Skeletal muscle tissue (tissue), 4 donors: ENCODE results near the gene ADCY2. TPM values are rescaled to one million over a fixed set of nuclear protein-coding genes. Genes with fewer than 3 reads are reported as not detected.

Experiments used
- H3K27ac ChIP-seq: one replicate; pipeline ENCODE4 v1.7.0; 2013; ENCODE audit warnings: mild to moderate bottlenecking, low read depth, low read length, inconsistent platforms
- H3K27me3 ChIP-seq, 3 donors: one replicate each; pipeline ENCODE4 v1.7.0; 2013; ENCODE audit warnings: low read length in 3 of 3; ENCODE audit not compliant: control insufficient read depth in 3 of 3, insufficient read depth in 3 of 3
- H3K36me3 ChIP-seq, 3 donors: one replicate each; pipeline ENCODE4 v1.7.0; 2013; ENCODE audit warnings: low read length in 3 of 3; ENCODE audit not compliant: control insufficient read depth in 3 of 3, insufficient read depth in 3 of 3
- H3K4me1 ChIP-seq, 3 donors: one replicate each; pipeline ENCODE4 v1.7.0; 2013; ENCODE audit warnings: low read length in 3 of 3, mild to moderate bottlenecking in 3 of 3; ENCODE audit not compliant: control insufficient read depth in 3 of 3, insufficient read depth in 3 of 3
- H3K4me3 ChIP-seq, 3 donors: one replicate each; pipeline ENCODE4 v1.7.0; 2013; ENCODE audit warnings: low read length in 3 of 3
- H3K9ac ChIP-seq, 3 donors: one replicate each; pipeline ENCODE4 v1.7.0; 2013; ENCODE audit warnings: low read length in 3 of 3, mild to moderate bottlenecking in 3 of 3, moderate library complexity in 2 of 3, low read depth in 1 of 3
- H3K9me3 ChIP-seq, 3 donors: one replicate each; pipeline ENCODE4 v1.7.0; 2013; ENCODE audit warnings: low read length in 3 of 3; ENCODE audit not compliant: control insufficient read depth in 3 of 3
- total RNA-seq: library from RNA; depleted of rRNA; stranded (reverse); fragments of >200 nt; gene quantifications from one replicate; pipeline ENCODE4 v1.2.3, GENCODE V29; 2014
- donor health status: Osteomylitis.

The ADCY2 gene
- total RNA-seq, 1 donor from 2014 or later, result 27.7 TPM

DNA sequence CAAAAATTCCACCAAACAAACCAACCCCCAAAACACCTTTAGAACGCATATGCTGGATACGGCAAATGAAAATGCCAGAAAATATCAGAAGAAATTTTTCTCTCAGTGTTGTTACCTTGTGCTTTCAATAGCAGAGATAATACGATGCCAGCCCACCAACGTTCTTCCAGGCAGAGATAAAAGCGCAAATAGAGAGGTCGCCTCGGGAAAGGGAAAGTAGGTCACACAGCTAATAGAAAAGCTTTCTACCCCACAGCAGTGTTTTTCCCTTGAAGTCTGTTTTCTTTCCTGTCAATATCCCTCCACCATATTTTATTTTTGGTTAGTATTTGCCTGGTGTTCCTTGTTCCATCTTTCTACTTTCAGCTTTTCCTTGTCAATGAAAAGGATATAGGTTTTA, 353.7 kb downstream of the ADCY2 start:
- no peaks in the 10 kb centered on the region for H3K9me3 ChIP-seq
- no peak overlapping the region for H3K27ac ChIP-seq
- H3K4me1 ChIP-seq, result peaks cover 0 to 5% (median 2%) of the 10 kb centered on the region in 3 donors
- H3K9ac ChIP-seq, result no peak overlapping the region
- no peak overlapping the region for H3K4me3 ChIP-seq
- H3K27me3 ChIP-seq, result no peaks in the 10 kb centered on the region
- peaks cover 0 to 2% (median 2%) of the 10 kb centered on the region in 3 donors for H3K36me3 ChIP-seq

GRCh38 chr5:7751874-7752273, 355.9 kb downstream of the ADCY2 start:
- H3K9me3 ChIP-seq, result no peaks in the 10 kb centered on the region
- H3K9ac ChIP-seq, result no peak overlapping the region
- peaks cover 0 to 2% (median 0%) of the 10 kb centered on the region in 3 donors for H3K36me3 ChIP-seq
- no peak overlapping the region for H3K4me3 ChIP-seq
- H3K27me3 ChIP-seq, result no peaks in the 10 kb centered on the region
- H3K4me1 ChIP-seq, result peaks cover 4 to 25% (median 14%) of the 10 kb centered on the region in 3 donors
- H3K27ac ChIP-seq, result no peak overlapping the region

DNA sequence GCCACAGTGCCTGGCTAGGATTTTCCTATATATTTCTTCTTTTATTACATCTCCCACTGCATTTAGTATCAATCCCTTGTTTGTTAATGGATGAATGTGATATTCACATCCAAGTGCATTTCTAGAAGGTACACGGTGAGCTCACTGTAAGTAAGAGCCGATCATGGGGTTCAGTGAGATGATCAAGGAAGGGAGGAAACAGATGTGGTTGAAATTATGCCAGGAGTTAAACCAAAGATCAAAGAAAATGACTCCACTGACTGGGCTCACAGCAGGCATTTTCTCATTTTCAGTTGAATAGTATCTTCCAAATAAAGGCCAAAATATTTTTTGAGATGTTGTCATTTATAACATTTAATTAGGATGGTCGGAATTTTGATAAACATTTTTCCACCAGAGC, 357.2 kb downstream of the ADCY2 start:
- Histone ChIP-seq H3K27ac (no peak overlapping the region), H3K27me3 (no peaks in the 10 kb centered on the region), H3K4me1 (peaks cover 4 to 33% (median 15%) of the 10 kb centered on the region in 3 donors), H3K9ac (no peak overlapping the region), H3K9me3 (no peaks in the 10 kb centered on the region), H3K4me3 (no peak overlapping the region), H3K36me3 (peaks cover 5 to 6% (median 6%) of the 10 kb centered on the region in 3 donors)

DNA sequence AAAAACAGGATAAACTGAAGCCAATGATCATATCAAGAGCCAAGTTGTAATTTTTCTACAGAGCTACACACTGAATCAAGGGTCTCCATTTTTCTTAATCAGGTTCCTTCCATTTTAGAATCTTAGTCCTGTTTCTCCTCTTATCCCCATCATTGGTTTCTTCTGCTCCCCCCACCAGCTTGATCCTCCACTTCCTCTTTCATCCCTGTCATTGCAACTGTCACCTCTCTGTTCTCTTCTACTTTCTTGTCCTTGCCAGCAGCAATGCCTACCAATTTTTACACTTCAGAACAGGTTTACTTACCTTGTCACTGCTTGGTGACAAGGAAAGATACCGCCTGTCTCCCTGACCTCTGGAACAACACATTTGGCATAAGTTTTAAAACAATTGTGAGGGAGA, 357.7 kb downstream of the ADCY2 start:
- Histone ChIP-seq H3K4me1 (peaks cover 4 to 35% (median 15%) of the 10 kb centered on the region in 3 donors), H3K4me3 (no peak overlapping the region), H3K27ac (no peak overlapping the region), H3K27me3 (no peaks in the 10 kb centered on the region), H3K9me3 (no peaks in the 10 kb centered on the region), H3K9ac (no peak overlapping the region), H3K36me3 (peaks cover 5 to 10% (median 6%) of the 10 kb centered on the region in 3 donors)

DNA sequence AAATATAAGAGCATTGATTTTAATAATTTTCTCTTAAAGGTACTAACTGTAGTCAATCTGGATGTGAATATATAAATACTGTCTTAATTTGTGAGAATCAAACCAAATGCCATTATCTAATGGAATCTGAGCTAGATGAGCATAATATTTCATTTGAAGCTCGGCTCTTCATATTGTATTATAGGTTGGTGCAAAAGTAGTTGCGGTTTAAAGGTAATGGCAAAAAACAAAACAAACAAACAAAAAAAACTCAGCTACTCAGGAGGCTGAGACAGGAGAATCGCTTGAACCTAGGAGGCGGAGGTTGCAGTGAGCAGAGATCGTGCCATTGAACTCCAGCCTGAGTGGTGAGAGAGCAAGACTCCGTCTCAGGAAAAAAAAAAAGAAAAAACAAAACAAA, 358.6 kb downstream of the ADCY2 start:
- Histone ChIP-seq H3K27me3 (no peaks in the 10 kb centered on the region), H3K27ac (no peak overlapping the region)

DNA sequence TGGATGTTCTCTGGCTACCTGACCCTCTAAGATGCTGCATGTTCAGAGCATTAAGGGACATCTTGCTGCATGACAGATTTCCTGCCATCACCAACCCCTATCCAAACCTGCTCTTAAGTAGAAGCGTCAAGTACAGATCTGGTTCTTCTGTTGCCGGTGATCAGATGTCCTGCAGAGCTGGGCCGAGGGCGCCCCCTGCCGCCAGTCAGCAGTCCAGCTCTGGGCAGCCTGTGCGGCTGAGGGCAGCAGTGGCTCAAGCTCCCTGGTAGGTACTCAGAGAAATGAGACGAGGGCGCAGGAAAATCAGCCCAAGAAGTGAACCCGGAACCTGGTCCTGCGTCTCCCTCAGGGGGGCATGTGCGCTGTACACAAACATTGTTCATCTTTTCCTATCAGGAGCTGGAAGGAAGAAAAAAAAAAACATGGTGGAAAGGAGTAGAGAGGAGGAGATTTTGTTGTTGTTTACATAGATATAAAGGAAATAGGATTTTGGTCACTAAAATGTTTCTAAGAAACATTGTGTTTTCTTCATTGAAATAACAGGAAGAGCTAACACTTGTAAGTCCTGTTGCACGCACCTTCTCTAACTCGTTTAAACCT, 359.2 kb downstream of the ADCY2 start:
- H3K4me3 ChIP-seq, result no peak overlapping the region
- peaks cover 5 to 14% (median 8%) of the 10 kb centered on the region in 3 donors for H3K36me3 ChIP-seq
- no peaks in the 10 kb centered on the region for H3K9me3 ChIP-seq
- no peak overlapping the region for H3K27ac ChIP-seq
- no peaks in the 10 kb centered on the region for H3K27me3 ChIP-seq
- peaks cover 4 to 45% (median 28%) of the 10 kb centered on the region in 3 donors for H3K4me1 ChIP-seq
- H3K9ac ChIP-seq, result no peak overlapping the region

More for the DNA sequence above, 358.6 kb downstream of the ADCY2 start:
- H3K4me3 ChIP-seq, result no peak overlapping the region
- H3K4me1 ChIP-seq, result peaks cover 4 to 40% (median 23%) of the 10 kb centered on the region in 3 donors
- peaks cover 5 to 14% (median 8%) of the 10 kb centered on the region in 3 donors for H3K36me3 ChIP-seq
- H3K9ac ChIP-seq, result no peak overlapping the region
- H3K9me3 ChIP-seq, result no peaks in the 10 kb centered on the region

- no peaks in the 10 kb centered on the region for H3K27me3 ChIP-seq
- H3K4me1 ChIP-seq, result peaks cover 4 to 48% (median 30%) of the 10 kb centered on the region in 3 donors
- peak overlapping the region; percentile 57 for H3K27ac ChIP-seq
- H3K9ac ChIP-seq, result no peak overlapping the region
- no peaks in the 10 kb centered on the region for H3K9me3 ChIP-seq
- peak overlapping the region in 1 of 3 donors; percentile 9 for H3K4me3 ChIP-seq
- H3K36me3 ChIP-seq, result peaks cover 5 to 14% (median 8%) of the 10 kb centered on the region in 3 donors
Measured at GRCh38 chr5:7755958-7756357, 360.0 kb downstream of the ADCY2 start.

- Histone ChIP-seq H3K4me1 (peaks cover 4 to 48% (median 30%) of the 10 kb centered on the region in 3 donors), H3K27ac (peak overlapping the region; percentile 57), H3K36me3 (peaks cover 5 to 14% (median 8%) of the 10 kb centered on the region in 3 donors), H3K9me3 (no peaks in the 10 kb centered on the region), H3K9ac (peak overlapping the region in 1 of 3 donors; percentile 25), H3K4me3 (no peak overlapping the region), H3K27me3 (no peaks in the 10 kb centered on the region)
Measured at GRCh38 chr5:7756453-7756852, 360.5 kb downstream of the ADCY2 start.

GRCh38 chr5:7759257-7759871, 363.4 kb downstream of the ADCY2 start:
- Histone ChIP-seq H3K4me1 (peaks cover 4 to 60% (median 39%) of the 10 kb centered on the region in 3 donors), H3K36me3 (peaks cover 5 to 14% (median 8%) of the 10 kb centered on the region in 3 donors), H3K4me3 (no peak overlapping the region), H3K9me3 (no peaks in the 10 kb centered on the region), H3K27ac (no peak overlapping the region), H3K27me3 (no peaks in the 10 kb centered on the region), H3K9ac (no peak overlapping the region)

GRCh38 chr5:7759951-7760580, 364.1 kb downstream of the ADCY2 start:
- peaks cover 4 to 56% (median 36%) of the 10 kb centered on the region in 3 donors for H3K4me1 ChIP-seq
- no peaks in the 10 kb centered on the region for H3K9me3 ChIP-seq
- H3K36me3 ChIP-seq, result peaks cover 5 to 14% (median 8%) of the 10 kb centered on the region in 3 donors
- no peak overlapping the region for H3K9ac ChIP-seq
- H3K27ac ChIP-seq, result no peak overlapping the region
- no peak overlapping the region for H3K4me3 ChIP-seq
- H3K27me3 ChIP-seq, result no peaks in the 10 kb centered on the region
